Testis (tissue), 3 donors: ENCODE data around the gene CHN2. TPM values are rescaled to one million over a fixed set of nuclear protein-coding genes. Genes with fewer than 3 reads are reported as not detected.

Experiments
- DNase-seq: peaks from one replicate; pipeline ENCODE4 v3.0.0-alpha.2; 2019
- H3K27ac ChIP-seq, 2 donors: fragments of 200-600 bp; sonication (generic); one replicate each; pipeline ENCODE4 v1.5.1; 2019
- H3K27me3 ChIP-seq: fragments of 200-600 bp; sonication (generic); one replicate; pipeline ENCODE4 v1.5.1; 2019
- H3K36me3 ChIP-seq: fragments of 200-600 bp; sonication (generic); one replicate; pipeline ENCODE4 v1.5.1; 2017; ENCODE audit warnings: low read depth; ENCODE audit errors: missing control alignments
- H3K4me1 ChIP-seq: fragments of 200-600 bp; sonication (generic); one replicate; pipeline ENCODE4 v1.5.1; 2019
- H3K4me3 ChIP-seq, 2 donors: fragments of 200-600 bp; sonication (generic); one replicate each; pipeline ENCODE4 v1.5.1; 2017 to 2019
- H3K9me3 ChIP-seq: fragments of 200-600 bp; sonication (generic); one replicate; pipeline ENCODE4 v1.5.1; 2017
- POLR2A ChIP-seq: fragments of 450-650 bp; IDR thresholded peaks from one replicate; pipeline ENCODE4 v1.6.1; 2017; ENCODE audit warnings: antibody characterized with exemption, mild to moderate bottlenecking, moderate library complexity
- WGBS, 2 donors: methylation state at CpG; one replicate each; pipeline ENCODE4 v1.1.5; 2018; 5-methylcytosine and 5-hydroxymethylcytosine counted together
- intact Hi-C: fragments of 100-400 bp; cut with DNase I; formaldehyde crosslinking; loops from one replicate; pipeline ENCODE4 v1.15.1; 2023; ENCODE audit warnings: low total_unique reads
- polyA plus RNA-seq: library from polyadenylated mRNA; stranded (reverse); fragments of 350-450 nt; fragmentation: Illumina TruSeq; extraction: RNeasy Lipid Tissue Mini Kit (QIAGEN cat#74804); gene quantifications from one replicate; pipeline ENCODE4 v1.2.3, GENCODE V29; 2014; ENCODE audit warnings: low read depth, low replicate concordance; ENCODE audit not compliant: insufficient read depth
- total RNA-seq, 2 donors: library from RNA; depleted of rRNA; stranded (reverse); fragments of >200 nt; gene quantifications; one replicate each; pipeline ENCODE4 v1.2.3, GENCODE V29; 2016
- TF ChIP-seq, protein P1 (sequence below), 3 experiments: fragments of 450-650 bp in 2 of 3; fragments of 200-600 bp in 1 of 3; sonication (generic) in 1 of 3; IDR thresholded peaks; one replicate each; pipeline ENCODE4 v1.5.1; 2016 to 2019; ENCODE audit warnings: antibody characterized with exemption in 3 of 3, mild to moderate bottlenecking in 2 of 3, moderate library complexity in 1 of 3

The CHN2 gene
- total and polyA plus RNA-seq, 3 donors from 2014 or later, result 8.6 to 27.4 (median 15.1) TPM

DNA sequence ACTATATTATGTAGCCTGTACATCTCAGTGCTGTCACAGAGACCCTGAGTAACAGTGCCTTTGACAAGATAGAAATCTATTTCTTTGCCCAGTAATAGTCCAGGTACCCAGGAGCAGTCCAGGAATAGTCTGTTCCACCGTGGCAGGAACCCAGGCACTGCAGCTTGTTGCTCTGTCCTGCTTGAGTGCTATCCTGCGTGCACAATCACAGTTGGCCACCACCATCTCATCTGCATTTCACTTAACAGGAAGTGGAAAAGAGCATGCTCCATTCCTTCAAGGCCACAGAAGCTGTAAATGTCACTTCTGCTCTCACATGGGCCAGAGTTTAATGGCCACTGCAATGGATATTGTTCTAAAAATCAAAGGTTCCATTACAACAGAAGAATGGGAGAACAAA, 307.6 kb downstream of the CHN2 start:
- Histone ChIP-seq H3K4me1 (no peaks in the 10 kb centered on the region), H3K36me3 (no peaks in the 10 kb centered on the region), H3K27me3 (no peaks in the 10 kb centered on the region), H3K4me3 (no peak overlapping the region), H3K27ac (no peak overlapping the region), H3K9me3 (no peaks in the 10 kb centered on the region)
- DNase-seq, result no peak
- no peak for TF ChIP-seq POLR2A
- TF ChIP-seq, protein P1, sequence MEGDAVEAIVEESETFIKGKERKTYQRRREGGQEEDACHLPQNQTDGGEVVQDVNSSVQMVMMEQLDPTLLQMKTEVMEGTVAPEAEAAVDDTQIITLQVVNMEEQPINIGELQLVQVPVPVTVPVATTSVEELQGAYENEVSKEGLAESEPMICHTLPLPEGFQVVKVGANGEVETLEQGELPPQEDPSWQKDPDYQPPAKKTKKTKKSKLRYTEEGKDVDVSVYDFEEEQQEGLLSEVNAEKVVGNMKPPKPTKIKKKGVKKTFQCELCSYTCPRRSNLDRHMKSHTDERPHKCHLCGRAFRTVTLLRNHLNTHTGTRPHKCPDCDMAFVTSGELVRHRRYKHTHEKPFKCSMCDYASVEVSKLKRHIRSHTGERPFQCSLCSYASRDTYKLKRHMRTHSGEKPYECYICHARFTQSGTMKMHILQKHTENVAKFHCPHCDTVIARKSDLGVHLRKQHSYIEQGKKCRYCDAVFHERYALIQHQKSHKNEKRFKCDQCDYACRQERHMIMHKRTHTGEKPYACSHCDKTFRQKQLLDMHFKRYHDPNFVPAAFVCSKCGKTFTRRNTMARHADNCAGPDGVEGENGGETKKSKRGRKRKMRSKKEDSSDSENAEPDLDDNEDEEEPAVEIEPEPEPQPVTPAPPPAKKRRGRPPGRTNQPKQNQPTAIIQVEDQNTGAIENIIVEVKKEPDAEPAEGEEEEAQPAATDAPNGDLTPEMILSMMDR (IDR thresholded peaks at IDR 0.05), result no peak
- WGBS, 2 donors, result 74 to 89% methylated on average over 2 of the region's 2 CpGs
- intact Hi-C loops, result no loop called here

DNA sequence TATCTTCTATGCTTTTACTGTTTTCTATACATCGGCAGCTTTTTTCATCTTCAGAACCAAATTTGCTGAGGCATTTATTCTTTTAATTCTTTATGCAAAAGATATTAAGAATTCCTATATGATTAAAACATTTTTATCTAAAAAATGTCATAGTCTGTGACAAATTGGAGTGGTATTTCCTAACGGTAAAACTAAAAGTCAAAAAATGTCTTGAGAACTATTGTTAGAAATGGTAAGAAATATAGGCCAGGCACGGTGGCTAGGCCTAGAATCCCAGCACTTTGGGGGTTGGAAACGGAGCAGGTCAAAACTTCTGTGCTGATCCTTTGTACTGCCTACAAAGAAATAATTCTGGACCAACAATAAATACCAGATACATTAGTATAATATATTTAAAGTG, 311.4 kb downstream of the CHN2 start:
- Histone ChIP-seq H3K36me3 (no peaks in the 10 kb centered on the region), H3K9me3 (no peaks in the 10 kb centered on the region), H3K4me3 (no peak overlapping the region), H3K27ac (no peak overlapping the region), H3K4me1 (no peaks in the 10 kb centered on the region), H3K27me3 (no peaks in the 10 kb centered on the region)
- TF ChIP-seq, protein P1 (IDR thresholded peaks at IDR 0.05), result no peak
- TF ChIP-seq POLR2A, result no peak
- no peak for DNase-seq
- intact Hi-C loops, result no loop called here
- WGBS, 2 donors, result 85 to 93% methylated on average over 4 of the region's 4 CpGs

DNA sequence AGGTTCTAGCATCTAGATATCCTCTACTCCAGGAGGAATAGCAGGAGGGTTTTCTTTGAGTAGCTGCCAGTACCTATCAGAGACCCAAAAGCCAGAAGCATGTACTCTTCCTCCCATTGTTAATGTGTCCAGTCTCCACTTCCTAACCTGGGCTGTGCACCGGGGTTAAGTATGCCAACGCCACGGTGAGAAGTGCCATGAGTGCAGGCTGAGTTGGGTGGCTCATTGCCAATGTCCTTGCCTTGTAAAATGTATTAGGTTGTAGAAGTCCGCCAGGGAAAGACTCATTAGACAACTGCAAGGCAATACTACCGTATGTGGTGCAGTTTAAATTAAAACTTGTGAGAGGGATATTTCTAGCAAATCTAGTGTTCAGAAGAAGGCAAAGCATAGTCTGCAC, 314.0 kb downstream of the CHN2 start:
- no peaks in the 10 kb centered on the region for H3K9me3 ChIP-seq
- H3K4me1 ChIP-seq, result no peaks in the 10 kb centered on the region
- intact Hi-C loops, result no loop called here
- H3K27me3 ChIP-seq, result no peaks in the 10 kb centered on the region
- no peak for DNase-seq
- no peak overlapping the region for H3K4me3 ChIP-seq
- TF ChIP-seq, protein P1 (IDR thresholded peaks at IDR 0.05), result no peak
- TF ChIP-seq POLR2A, result no peak
- H3K27ac ChIP-seq, result no peak overlapping the region
- no peaks in the 10 kb centered on the region for H3K36me3 ChIP-seq
- WGBS, 2 donors, result 74 to 77% methylated on average over 5 of the region's 5 CpGs

DNA sequence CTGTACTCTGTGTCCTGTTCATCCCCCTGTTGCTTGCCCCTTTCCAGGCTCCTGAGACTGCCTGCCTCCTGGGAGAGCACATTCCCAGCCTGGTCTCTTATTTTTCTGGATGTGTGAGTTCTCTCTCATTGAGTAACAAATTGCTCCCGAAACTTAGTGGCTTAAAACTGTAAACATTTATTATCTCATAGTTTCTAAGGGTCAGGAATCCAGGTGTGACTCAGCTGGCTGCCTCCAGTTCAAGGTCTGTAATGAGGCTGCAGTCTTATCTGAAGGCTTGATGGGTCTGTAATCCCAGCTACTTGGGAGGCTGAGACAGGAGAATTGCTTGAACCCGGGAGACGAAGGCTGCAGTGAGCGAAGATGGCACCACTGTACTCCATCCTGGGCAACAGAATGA, 315.5 kb downstream of the CHN2 start:
- Histone ChIP-seq H3K36me3 (no peaks in the 10 kb centered on the region), H3K27me3 (no peaks in the 10 kb centered on the region)
- WGBS, 2 donors, result 95 to 98% methylated on average over 4 of the region's 4 CpGs

DNA sequence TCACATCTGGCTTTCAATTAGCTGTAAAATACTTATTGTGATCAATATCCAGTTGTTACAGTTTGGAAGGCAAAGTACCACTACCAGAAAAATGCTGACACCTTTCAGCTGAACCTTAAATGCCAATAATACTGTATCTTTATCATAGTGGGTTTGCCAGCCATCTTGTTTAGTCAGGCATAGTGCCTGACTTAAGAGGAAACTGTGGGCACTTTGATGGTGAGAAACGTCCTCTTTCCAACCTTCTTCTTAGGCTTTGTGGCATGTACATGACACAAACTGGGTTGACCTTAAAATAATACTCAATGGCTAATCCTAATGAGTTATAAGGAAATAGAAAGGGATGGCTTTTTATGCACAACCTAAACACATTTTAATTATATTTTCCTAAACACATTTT, 316.8 kb downstream of the CHN2 start:
- no peaks in the 10 kb centered on the region for H3K27me3 ChIP-seq
- no peaks in the 10 kb centered on the region for H3K9me3 ChIP-seq
- H3K4me3 ChIP-seq, result no peak overlapping the region
- 67 to 68% methylated on average over 1 of the region's 1 CpG for WGBS, 2 donors
- no peaks in the 10 kb centered on the region for H3K36me3 ChIP-seq
- no peak overlapping the region for H3K27ac ChIP-seq
- DNase-seq, result no peak
- H3K4me1 ChIP-seq, result no peaks in the 10 kb centered on the region
- TF ChIP-seq, protein P1 (IDR thresholded peaks at IDR 0.05), result no peak
- no peak for TF ChIP-seq POLR2A
- intact Hi-C loops, result no loop called here

More for the DNA sequence above, 315.5 kb downstream of the CHN2 start:
- Histone ChIP-seq H3K27ac (no peak overlapping the region), H3K9me3 (no peaks in the 10 kb centered on the region), H3K4me1 (no peaks in the 10 kb centered on the region), H3K4me3 (no peak overlapping the region)
- no peak for DNase-seq
- intact Hi-C loops, result no loop called here
- TF ChIP-seq, protein P1 (IDR thresholded peaks at IDR 0.05), result no peak
- TF ChIP-seq POLR2A, result no peak
